NCI-H146 treated with DMSO at 0.1 percent for 48 hours (cell line): ENCODE data around the gene UBAP1.
"Not testable (repeated sequence)": the region's sequence is repeated elsewhere in the genome, so short reads cannot be mapped to it uniquely, and the experiment has no call there.

ENCODE experiments used
- DNase-seq: peaks from one replicate; lab custom pipeline; 2025; ENCODE audit not compliant: unreplicated experiment; lab: John Stamatoyannopoulos, UW

Gene UBAP1

DNA sequence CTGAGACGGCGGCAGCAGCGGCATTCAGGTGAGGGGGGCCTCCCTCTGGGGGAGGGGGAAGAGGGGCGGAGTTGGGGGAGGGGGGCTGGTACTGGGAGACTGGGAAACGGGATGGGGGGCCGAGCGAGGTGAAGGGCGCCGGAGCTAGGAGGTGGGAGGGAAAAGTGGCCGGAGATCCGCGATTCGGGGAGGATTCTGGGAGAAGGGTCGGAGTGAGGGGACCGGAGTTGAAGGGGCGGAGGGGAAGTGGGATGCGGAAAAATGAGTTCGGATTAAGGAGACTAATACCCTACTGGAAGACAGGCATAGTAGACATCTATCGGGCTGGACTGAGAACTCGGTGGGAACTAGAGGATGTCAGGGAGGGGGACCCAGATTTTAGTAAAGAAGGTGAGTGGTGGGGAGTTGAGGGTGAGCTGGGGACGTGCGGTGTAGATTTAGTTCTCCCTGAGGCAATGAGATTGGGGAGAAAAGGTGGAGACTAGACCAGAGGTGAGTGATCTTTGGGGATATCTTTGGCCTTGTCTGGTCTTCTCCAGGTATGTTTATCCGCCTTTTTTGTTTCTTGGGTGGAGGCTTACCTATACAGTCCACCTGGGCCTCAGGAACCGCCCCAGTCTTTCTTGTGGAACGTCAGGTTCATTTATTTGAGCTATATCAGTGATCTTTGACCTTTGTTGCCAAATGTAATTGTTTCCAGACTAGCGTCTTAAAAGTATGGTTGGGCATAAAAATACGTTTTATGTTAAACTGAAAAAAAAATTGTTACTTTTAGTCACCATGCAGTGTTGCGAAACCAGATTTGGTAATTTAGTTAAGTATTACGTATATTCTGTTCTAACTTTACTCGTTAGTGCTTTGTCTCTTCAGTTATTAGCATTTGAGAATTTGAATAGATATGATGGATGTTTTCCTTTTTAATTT is 632 bp downstream of the UBAP1 start:
- peak; percentile 75 for DNase-seq

DNA sequence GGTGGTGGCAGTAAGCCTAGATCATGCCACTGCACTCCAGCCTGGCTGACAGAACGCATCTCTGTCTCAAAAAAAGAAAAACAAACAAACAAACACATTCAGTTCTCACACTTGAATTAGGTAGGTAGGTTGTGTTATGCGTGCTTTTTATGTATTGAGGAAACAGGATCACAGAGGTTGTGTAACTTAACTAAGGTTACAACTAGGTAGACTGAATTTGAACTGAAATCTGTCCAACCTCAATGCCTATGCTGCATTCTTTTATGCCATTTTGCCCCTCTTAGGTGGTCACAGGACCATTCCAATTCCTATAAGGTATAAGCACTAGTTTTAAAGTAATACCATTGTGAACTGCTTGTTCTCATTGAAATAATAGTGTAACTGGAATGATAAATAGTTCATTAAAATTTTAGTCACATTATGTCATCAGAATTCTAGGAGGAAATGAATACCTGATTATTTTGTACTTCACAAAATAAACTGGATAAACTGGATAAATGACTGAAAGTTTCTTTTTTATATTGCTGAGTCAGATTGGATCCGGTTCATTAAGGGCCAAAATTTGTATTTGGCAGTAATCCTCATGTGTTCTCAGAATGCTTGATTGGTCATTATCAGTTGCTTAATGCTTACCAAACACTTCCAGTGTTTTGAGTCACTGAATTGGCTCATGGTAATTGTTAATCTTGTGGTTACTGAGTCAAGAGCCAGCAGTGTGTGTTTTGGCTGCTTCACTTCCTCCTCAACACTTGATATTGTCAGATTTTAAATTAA is 7.1 kb downstream of the UBAP1 start:
- no peak for DNase-seq

DNA sequence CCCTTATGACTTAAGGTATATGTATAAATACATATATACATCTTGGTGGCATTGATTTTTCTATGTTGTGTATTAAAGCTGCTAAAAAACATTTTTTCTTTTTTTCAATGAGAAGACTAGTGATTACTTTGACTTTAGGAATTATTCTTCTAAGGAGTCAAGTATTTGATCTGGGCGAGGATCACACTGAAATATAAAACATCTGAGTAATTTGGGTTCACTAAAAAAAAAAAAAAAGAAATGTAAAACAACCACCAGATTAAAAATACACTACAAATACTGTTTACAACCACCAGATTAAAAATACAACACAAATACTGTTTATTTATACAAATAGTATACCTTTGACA is 9.0 kb downstream of the UBAP1 start:
- no peak for DNase-seq

DNA sequence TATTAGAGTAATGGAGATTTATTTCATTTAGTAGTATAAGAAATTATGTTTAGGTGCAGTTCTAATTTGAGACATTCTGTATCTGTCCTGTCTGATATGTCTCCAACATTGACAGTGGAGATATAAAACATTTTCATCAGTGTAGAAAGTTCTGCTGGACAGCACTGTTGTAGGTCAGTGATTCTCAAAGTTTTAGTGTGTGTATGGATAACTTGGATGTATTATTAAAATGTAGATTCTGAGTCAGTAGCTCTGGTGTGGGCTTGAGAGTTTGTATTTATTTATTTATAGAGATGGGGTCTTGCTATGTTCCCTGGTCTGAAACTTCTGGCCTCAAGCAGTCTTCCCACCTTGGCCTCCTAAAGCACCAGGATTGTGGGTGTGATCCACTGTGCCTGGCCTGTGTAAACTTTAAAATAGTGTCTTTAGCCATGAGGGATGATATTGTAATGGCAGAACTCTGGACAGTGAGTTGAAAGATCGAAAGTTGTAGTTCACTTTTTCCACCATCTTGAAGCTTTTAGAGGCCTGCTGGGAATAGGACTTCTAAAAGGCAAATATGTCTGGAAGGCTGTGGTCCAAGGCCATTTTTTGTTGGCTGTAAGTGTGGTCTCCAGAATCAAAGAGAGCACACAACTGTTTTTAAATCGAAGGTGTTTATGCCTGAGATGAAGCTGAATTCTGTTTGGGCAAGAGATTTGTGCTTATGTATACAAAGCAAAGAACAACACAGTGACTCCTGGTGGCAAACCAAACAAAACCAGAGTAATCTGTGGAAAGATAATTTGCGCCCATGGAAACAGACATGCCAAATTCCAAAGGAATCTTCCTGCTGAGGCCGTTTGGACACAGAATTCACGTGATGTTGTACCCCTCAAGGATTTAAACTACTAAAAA is 12.4 kb downstream of the UBAP1 start:
- DNase-seq, result peak; percentile 44

DNA sequence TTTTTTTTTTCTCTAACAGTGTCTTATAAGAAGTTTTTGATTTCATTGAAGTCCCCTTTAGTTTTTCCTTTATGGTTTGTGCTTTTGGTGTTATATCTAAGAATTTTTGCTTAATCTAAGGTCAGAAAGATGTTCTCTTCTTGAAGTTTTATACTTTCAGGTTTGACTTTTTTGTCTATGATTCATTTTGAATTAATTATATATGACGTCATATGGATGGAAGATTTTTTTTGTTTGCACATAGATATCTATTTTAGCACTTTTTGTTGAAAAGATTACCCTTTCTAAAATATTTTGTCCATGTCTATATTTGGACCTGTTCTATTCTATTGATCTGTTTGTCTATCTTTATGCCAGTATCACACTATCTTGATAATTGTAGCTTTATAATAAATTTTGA is 16.3 kb downstream of the UBAP1 start:
- no peak for DNase-seq

DNA sequence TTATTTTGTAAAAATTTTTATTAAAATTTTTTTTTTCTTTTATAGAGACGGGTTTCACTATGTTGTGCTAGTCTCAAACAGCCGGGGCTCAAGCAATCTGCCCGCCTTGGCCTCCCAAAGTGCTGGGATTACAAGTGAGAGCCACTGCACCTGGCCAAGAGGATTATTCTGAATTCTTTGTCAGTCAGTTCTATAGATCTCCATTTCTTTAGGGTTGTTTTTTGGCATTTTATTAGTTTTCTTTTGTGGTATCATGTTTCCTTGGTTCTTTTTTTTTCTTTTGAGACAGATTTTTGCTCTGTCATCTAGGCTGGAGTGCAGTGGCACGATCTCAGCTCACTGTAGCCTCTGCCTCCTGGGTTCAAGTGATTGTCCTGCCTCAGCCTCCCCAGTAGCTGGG is 18.4 kb downstream of the UBAP1 start:
- DNase-seq, result not testable (repeated sequence)

DNA sequence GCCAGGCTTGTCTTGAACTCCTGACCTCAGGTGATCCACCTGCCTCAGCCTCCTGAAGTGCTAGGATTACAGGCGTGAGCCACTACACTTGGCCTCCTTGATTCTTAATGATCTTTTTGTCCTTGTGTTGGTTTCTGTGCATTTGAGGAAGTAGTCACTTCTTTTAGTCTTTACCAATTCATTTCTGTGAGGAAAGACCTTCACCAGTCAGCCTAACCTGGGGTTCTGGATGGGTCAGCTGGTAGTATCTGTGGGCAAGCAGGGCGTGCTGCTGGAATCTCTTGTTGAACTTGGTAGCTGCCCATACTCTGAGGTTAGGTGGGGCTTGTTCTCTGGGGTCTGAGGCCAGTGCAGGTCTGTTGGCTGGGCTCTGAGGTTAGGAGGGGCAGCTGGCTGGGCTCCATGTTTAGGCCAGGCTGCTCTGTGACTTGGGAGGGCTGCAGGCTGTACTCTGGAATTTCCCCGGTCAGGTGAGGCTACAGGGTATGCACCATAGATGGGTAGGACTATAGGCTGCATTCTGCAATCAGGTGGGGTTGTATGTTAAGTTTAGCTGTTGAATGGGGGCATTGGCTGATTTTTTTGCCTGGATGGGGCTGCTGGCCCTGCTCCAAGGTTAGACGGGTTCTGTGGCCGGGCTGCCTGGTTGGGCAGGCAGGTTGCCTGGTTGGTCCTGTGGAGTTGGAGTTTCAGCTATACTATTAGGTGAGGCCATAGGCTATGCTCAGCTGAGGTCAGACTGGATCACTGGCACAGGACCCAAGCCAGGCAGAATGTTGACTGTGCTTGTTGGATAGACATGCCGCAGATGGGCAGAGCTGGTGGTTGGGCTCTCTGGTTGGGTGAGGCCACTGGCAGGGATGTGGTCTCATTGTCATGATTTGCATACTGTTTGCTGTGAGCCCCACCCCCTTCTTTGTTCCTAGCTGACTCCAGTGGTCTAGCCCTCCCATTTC is 19.2 kb downstream of the UBAP1 start:
- DNase-seq, result no peak

DNA sequence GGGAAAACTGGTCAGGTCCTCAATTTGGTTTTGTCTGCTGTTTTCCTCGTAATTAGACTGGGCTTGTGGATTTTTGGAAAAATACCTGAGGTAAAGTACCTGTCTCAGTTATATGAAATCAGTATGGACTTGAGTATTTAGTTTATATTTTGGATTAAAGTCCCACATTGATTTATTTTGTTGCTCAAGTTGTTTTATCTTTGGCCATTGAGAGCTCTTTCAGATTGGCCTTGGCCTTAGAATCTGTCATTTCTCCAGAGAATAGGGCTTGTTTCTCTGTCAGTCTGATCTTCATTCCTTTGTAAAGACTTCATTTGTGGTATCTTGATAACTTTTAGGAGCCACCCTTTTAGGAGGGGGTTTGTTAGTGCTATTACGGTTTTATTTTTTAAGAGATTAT is 21.2 kb downstream of the UBAP1 start:
- no peak for DNase-seq

DNA sequence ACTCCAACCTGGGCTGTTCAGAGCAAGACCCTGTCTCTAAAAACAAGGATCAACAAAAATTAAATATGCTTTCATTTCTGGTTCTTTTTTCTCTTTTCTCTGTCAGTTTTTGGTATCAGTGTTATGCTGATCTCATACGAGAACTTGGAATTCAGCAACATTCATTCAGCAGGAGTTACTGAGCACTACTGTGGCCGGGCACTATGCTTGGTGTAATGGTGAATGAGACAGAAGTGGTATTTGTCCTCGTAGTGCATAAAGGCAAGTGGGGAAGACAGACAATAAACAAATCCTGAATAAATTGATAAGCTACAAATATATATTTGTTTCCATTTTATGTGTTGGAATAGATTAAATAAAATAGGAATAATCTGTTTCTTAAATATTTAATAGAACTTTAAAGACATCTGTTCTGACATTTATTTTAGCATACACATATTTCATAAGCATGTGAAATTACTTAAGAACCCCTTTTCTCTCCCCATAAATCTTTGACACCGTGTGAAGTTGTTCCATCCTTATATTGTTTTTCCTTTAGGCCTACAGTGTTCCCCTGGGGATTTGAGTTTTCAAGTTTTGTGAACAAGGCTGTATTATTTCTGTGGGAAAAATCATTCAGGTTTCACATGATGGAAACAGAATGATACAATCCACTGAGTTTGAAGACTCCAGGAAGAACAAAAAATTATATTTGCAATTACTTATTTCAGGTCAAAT is 24.6 kb downstream of the UBAP1 start:
- no peak for DNase-seq

DNA sequence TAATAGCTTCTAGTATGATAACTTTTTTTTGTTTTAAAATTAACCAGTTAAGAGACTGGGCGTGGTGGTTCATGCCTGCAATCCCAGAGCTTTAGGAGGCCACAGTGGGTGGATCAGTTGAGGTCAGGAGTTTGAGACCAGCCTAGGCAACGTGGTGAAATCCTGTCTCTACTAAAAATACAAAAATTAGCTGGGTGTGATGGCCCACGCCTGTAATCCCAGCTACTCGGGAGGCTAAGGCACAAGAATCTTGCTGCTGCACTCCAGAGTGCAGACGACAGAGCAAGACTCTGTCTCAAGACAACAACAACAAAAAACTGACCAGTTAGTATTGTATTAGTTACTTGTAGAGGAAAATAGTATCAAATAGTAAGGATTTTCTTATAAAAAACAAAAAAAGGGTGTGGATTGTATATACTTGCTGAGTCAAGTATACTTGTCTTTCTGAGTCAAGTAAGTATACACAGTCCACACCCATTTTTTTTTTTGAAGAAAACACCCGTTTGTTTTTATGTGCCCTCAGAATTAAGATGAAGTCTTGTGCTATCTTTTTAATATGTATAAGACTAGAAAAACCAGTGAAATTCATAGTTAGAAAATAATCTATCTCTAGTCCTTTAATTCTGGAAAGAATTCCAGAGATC is 25.3 kb downstream of the UBAP1 start:
- no peak for DNase-seq

DNA sequence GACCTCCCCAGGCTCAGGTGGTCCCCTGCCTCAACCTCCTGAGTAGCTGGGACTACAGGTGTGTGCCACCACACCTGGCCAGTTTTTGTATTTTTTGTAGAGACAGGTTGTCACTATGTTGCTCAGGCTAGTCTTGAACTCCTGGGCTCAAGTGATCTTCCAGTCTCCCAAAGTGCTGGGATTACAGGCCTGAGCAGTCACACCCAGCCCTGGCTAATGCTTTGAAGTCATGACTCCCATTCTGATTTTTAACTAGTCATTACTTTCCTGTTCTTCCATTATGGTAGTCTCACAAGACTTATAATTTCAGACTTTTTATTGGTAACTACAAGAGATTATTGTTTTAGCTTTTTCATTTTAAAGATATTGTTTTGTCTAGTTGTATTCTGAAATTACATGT is 26.3 kb downstream of the UBAP1 start:
- no peak for DNase-seq

DNA sequence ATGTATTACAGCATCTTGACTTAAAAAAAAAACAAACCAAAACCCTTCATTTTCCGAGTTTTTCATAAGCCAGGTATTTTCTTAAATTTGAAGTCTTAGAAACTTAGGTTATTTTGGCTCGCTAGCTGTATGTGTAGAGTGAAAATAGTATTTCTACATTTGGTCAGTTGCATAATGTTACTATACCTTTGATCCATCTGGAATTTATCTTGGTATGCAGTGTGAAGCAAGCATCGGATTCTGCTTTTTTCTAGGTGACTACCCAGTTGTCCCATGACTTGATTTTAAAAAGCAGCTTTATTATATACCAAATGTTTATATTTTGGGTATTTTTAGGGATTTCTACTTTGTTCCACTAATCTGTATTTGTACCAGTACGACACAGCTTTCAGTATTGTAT is 27.7 kb downstream of the UBAP1 start:
- DNase-seq, result no peak

DNA sequence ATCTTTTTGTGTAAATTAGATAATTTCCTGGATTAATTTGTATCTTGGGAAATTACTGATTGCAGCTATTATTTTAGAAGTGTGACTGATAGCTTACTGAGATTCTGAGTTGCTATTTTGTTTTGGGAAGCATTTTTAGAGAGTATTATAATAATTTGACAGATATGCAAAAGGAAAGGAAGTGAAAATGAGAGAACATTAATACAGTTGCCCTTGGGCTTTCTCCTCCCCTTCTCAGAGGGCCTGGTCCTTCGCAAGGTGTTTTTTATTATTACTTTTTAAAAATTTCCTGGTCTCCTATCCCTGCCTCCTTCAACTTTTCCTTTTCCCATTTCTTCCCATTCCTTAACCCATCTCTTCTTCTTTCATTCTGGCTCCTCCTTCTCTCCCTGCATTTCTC is 32.6 kb downstream of the UBAP1 start:
- DNase-seq, result no peak

DNA sequence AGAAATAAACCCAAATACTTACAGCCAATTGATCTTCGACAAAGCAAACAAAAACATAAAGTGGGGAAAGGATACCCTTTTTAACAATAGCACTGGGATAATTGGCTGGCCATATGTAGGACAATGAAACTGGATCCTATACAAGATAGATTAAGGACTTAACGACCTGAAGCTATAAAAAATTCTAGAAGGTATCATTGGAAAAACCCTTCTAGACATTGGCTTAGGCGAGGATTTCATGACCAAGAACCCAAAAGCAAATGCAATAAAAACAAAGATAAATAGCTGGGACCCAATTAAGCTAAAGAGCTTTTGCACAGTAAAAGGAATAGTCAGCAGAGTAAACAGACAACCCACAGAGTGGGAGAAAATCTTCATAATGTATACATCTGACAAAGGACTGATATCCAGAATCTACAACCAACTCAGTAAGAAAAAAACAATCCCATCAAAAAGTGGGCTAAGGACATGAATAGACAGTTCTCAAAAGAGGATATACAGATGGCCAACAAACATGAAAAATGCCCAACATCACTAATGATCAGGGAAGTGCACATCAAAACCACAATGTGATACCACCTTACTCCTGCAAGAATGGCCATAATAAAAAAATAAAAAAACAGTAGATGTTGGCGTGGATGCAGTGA is 35.6 kb downstream of the UBAP1 start:
- not testable (repeated sequence) for DNase-seq

DNA sequence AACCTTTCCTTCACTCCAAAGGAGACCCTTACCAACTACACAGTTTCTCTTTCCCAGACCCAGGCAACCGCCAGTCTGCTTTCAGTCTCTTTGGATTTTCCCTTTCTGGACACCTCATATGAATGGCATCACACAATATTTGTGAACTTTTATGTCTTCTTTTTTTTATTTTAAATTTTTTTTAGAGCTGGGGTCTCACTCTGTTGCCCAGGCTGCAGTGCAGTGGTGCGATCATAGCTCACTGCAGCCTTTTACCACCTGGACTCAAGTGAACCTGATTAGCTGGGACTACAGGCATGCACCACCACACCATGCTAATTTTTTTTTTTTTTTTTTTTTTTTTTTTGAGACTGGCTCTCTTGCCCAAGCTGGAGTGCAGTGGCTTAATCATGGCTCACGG is 37.5 kb downstream of the UBAP1 start:
- DNase-seq, result no peak

DNA sequence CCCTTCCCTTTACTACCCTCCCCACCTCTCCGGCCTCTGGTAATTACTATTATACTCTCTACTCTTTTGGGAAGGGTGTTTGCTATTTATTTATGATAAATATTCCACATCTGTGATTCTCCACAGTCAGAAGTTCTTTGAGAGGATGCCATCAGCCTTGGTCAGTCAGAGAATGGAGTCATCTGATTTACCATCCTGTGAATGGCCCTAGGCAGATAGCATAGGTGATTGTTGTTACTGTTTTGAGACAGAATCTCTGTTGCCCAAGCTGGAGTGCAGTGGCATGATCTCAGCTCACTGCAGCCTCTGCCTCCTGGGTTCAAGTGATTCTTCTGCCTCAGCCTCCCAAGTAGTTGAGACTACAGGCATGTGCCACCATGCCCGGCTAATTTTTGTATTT is 38.2 kb downstream of the UBAP1 start:
- not testable (repeated sequence) for DNase-seq

DNA sequence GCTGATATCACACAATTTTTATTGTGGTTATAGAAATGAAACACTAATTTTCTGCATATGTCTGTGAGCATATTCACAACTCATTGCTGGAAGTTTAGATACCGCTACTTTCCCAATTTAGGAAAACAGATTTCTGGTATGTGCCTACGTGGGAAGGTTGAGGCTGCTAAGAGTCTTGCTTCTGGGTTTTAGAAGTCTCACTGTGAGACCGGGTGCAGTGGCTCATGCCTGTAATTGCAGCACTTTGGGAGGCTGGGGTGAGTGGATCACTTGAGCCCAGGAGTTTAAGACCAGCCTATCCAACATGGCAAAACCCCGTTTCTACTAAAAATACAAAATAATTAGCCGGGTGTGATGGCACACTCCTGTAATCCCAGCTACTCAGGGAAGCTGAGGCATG is 39.6 kb downstream of the UBAP1 start:
- DNase-seq, result no peak

DNA sequence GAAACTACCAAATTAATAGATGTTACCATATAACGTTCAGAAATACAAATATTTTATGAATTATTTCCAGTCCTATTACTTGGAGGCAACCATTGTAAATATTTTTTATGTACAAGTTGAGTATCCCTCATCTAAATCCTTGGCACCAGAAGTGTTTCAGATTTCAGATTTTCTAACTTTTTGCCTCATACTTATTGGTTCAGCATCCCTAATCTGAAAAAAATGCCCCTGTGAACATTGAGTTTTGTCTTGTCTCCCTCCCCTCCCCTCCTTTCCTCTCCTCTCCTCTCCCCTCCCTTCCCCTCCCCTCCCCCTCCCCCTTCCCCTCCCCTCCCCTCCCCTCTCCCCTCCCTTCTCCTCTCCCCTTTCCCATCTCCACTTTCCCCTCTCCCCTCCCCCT is 40.6 kb downstream of the UBAP1 start:
- no peak for DNase-seq

DNA sequence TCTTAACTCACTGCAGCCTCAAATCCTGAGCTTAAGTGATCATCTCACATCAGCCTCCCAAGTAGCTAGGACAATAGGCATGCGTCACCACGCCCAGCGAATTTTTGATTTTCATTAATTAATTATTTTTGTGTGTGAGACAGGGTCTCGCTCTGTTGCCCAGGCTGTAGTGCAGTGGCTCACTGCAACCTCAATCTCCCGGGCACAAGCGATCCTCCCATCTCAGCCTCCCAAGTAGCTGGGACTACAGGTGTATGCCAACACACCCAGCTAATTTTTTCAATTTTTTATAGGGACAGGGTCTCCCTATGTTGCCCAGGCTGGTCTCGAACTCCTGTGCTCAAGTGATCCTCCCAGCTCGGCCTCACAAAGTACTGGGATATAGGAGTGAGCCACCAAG is 41.4 kb downstream of the UBAP1 start:
- DNase-seq, result no peak
